GM21515 (cell line): Measurements from ENCODE around the gene MYH6.
"Not testable (repeated sequence)": the region's sequence is repeated elsewhere in the genome, so short reads cannot be mapped to it uniquely, and the experiment has no call there.

ENCODE experiments used
- ATAC-seq: cut with Tn5 transposase; IDR thresholded peaks from one replicate; pipeline ENCODE4 v1.9.1; 2021; ENCODE audit not compliant: unreplicated experiment

The MYH6 gene

DNA sequence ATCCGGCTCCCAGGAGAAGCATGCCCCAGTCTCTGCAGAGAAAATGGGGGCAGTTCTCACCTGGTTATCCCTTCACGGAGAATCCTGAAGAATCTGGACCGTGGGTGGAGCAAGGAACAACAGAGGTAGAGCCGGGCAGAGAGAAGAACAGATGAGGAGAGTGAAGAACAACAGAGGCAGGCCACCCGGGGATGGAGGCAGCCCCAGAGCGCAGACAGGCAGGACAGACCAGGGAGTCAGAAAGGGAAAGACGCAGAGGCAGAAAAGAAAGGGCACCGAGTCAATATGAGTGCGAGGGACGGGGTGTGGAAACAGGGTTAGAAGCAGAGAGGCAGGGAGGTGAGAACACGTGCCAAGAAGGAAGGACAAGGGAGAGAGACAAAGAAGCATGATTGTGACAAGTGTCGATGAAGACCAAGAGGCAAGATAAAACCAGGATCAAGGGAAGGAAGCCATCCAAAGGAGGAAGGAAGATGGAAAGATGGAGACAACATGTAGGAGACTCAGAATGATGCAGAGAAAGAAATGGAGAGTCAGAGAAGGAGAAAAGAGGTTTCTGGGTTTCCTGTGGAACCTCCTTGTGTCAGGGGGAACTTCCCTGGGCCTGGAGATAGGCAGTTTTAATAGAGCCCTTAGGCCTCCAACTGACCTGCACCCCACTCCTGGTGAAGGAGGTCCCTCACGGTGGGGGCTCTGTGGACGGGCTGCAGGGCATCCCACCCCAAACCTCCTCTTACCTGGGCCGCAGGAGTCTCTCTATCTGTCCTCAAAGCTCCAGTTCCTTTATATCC lies at the start of gene MYH6:
Gene MYH6 (minus strand): TSS at position 758 of the 791 bp plus-strand sequence. CDS start 1,050 bp downstream, outside the sequence.
- ATAC-seq = no peak

GRCh38 chr14:23456883-23457586 lies 49.0 kb upstream of the MYH6 start:
- ATAC-seq = not testable (repeated sequence)

- no peak for ATAC-seq
These were observed 46.4 kb upstream of the MYH6 start for GRCh38 chr14:23454445-23454856.

- no peak for ATAC-seq
These were observed 44.2 kb upstream of the MYH6 start for GRCh38 chr14:23452237-23452636.

DNA sequence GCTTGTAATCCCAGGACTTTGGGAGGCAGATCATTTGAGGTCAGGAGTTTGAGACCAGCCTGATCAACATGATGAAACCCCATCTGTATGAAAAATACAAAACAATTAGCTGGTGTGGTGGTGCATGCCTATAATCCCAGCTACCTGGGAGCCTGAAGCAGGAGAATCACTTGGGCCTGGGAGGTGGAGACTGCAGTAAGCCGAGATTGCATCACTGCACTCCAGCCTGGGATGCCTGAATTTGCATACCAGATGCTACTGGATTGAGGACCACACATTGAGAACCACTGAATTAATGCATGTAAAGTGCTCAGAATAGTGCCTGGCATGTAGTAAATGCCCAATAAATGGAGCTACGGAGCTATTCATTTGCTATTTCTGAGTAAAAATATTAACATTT lies 42.3 kb upstream of the MYH6 start:
- no peak for ATAC-seq

GRCh38 chr14:23449314-23449713 lies 41.2 kb upstream of the MYH6 start:
- no peak for ATAC-seq

- ATAC-seq = no peak
These were observed 39.6 kb upstream of the MYH6 start for GRCh38 chr14:23447361-23448350.

DNA sequence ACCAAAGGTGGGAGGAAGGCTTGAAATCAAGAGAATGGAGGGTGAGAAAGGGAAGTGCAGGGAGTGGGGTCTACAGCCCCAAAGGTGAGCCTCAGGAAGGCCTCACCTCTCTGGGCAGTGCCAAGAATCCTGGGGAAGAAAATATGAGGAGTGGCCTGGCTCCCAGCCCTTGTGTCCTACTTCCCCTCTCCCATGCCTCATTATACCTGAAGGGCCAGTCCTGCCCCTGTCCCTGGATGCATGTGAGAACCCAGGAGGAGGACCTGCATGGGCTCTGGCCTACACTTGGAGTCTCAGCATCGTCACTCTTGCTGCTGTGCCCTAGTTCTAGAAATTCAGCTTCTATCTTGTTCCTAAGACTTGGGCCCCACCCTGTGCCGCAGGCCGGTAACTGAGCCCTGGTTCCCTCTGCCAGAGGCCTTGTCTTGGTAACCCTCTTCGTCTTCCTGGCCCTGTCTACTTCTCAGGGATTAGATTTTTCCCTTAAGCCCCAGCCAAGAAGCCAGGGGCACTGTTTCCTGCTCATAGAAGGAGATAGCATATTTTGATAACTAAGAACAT lies 38.3 kb upstream of the MYH6 start:
- ATAC-seq = no peak

DNA sequence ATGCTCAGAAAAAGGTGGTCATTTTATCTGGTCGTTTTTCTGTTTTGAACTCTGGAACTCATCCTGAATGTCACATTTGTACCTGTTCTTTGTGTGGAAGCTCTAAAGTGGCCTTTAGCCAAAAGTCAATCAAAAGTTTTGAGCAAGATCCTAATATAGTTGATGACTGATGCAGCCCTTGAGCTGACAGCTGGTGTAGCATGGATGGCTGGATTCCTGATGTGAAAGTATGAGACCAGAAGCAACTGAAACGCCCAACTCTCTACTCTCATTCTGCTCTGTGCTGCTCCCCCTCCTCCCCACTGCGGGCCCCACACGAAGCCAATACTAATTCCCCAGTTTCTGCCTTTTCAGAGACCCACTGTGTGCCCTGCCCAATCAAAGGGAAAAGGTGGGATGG lies 37.7 kb upstream of the MYH6 start:
- no peak for ATAC-seq

GRCh38 chr14:23444314-23444713 lies 36.2 kb upstream of the MYH6 start:
- ATAC-seq = no peak

DNA sequence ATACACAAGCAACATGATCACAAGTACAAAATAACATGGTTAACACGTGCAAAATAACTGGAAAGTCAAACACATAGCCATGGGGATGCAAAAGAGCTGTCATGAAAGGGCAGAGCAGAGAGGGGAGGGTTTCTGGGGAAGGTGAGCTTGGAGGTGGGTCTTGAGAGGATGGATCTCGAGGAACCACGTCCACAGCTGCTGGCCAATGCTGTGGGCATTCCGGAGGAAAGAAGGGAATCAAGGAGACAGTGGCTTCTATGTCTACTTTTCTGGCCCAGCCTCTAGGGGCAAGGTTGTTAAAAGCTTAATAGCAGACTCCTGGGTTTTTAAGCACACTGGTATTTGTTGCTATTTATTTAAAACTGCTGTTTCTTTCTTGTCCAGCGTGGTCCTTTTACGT lies 35.8 kb upstream of the MYH6 start:
- no peak for ATAC-seq

DNA sequence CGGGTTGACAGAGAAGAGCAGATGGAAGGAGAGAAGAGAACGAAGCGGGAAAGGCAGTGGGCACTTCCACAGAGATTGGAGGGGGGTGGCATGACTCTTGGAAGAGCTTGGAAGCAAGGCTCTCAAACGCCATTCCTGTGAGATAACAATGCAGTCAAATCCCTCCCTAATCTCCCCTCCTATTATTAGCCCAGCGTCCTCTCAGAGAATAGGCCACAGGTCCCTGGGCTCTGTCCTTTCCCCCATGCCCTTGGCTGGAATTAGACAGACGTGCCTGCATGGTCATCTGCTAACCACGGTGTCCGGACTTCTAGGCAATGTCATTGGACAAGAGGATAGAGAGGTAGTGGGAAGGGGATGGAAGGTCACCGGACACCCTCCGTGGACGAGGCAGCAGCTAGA lies 35.3 kb upstream of the MYH6 start:
- ATAC-seq = no peak

GRCh38 chr14:23442721-23443356 lies 34.8 kb upstream of the MYH6 start:
- ATAC-seq = no peak

- no peak for ATAC-seq
These were observed 33.0 kb upstream of the MYH6 start for GRCh38 chr14:23441076-23441475.

DNA sequence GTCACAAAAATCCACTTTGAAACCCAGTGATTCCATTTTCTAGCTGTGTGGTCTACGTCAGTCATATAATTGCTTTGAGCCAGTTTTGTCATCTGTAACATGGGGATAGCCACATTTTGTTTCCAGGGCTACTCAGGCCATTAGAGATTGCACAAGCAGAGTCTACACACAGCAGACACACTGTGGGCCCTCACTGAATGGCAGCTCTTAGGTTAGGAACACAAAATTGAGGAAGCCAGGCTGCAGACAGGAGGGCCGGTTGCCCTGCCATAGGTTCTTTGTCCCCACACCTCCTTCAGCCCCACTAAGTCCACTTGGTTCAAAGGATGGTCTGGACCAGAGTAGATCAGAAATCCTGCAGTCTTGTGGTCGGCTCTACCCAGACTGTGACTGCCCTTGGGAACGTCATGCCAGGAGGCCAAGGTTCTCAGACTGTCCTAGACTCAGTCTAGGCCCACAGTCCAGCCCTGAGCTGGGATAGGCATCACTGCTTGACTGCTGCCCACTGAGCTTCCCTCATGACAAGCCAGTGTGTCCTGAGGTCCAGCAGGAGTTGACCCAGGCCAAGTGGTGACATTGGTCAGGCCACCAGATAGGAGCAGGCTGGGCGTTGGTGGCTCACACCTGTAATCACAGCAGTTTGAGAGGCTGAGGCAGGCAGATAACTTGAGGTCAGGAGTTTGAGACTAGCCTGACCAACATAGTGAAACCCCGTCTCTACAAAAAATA lies 31.2 kb upstream of the MYH6 start:
- no peak for ATAC-seq

DNA sequence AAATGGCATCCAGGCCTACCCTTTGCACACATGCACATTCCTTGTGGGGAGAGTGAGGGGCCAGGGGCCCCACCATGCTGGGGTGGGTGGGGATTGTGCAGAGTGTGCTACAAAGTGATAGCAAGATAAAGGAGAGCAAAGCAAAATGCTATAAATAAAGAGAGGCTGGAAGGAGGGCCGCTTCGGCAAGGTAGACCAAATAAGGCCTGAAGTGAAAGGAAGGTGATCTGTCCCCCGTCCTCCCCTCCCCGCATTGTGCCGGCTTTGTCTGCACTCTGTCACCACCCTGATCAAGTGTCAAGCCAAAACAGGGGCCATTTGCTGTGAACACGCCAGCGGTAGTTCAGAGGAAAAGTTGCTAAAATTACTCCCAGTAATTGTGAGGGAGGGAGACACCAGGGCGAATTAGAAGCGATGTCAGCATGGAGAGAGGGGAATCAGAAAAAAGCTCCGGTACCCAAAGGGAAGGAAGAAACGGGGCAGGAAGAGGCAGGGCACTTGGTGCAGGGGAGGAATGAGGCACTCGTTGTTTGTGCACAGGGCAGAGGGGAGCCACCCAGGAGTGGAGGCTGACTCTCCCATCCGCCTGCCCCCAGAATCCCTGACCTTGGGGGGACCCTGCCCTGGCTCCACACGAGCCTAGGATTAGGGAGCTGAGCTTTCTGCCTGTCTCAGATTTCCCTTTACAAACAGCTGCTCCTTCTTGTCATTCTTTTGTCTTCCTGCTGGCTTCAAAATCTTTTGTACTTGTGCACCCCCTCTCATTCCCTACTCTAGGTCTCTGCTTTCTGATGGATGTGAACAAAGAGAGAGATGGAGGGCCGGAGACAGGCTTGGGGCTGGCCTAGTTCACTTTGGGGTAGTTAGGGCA lies 30.3 kb upstream of the MYH6 start:
- ATAC-seq = no peak

DNA sequence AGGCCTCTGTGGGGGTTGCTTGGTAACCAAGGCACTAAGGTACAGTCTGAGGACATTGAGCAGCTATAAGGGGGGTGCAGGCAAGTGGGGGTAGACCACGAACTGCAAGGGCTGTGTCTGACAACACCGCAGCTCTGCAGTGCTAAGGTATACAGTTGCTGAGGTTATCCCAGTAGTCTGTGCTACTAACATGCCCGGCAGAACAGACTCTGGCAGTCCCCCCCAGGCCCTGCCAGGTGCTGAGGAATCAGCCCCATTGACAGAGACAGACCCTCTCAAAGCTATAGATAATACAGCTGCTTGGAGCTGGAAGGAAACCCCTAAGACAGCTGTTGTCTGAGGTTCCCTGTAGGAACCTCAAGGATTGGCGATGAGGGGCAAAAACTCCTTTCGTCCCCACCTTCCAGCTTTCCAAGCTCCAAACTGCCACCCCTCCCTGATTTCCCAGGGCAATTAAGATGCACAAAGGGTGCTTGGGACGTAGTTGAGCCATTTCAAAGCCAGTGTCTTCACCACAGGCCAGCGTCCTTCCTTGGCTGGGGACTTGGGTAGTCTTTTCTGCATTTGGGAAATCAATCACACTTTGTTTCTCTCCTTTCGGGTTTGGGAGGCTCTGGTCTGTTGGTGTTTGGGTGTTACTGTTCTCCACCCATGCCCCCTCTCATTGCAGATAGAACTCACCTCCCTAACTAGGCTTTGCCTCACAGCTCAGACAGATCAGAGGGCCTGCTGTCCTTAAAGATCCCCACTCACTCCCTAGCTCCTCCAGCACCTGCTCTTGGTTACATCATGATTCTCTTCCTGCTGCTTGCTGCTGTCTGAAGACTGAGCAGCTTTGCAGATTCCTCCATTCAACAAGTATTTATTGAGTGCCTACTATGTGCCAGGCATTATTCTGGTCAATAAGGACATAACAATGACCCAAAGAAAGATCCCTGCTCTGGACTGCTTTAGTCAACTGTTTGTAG lies 29.3 kb upstream of the MYH6 start:
- no peak for ATAC-seq
